ES-I3 (cell line): Measurements from ENCODE around the gene INPP5A.

Experiments used
- H3K36me3 ChIP-seq: 2 replicates; pipeline ENCODE4 v1.6.1; 2013; ENCODE audit warnings: mild to moderate bottlenecking, low read length, control low read depth, moderate library complexity; ENCODE audit not compliant: insufficient read depth
- H3K4me1 ChIP-seq: 2 replicates; pipeline ENCODE4 v1.6.1; 2013; ENCODE audit warnings: mild to moderate bottlenecking, control low read depth, low read length; ENCODE audit not compliant: insufficient read depth
- H3K9ac ChIP-seq: 2 replicates; pipeline ENCODE4 v1.6.1; 2013; ENCODE audit warnings: low read depth, mild to moderate bottlenecking, low read length, moderate library complexity
- H3K9me3 ChIP-seq: 2 replicates; pipeline ENCODE4 v1.6.1; 2013; ENCODE audit warnings: mild to moderate bottlenecking, low read length, moderate library complexity; ENCODE audit not compliant: control insufficient read depth, insufficient read depth

INPP5A gene

GRCh38 chr10:132744839-132745238 lies 207.3 kb downstream of the INPP5A start:
- H3K9ac ChIP-seq = no peak overlapping the region
- no peaks in the 10 kb centered on the region; the same call in 1 of the 2 replicates for H3K9me3 ChIP-seq
- H3K36me3 ChIP-seq = no peaks in the 10 kb centered on the region
- H3K4me1 ChIP-seq = peaks cover 11% of the 10 kb centered on the region; the same call in 1 of the 2 replicates

- H3K9ac ChIP-seq = no peak overlapping the region
- H3K4me1 ChIP-seq = peaks cover 11% of the 10 kb centered on the region; the same call in 1 of the 2 replicates
- no peaks in the 10 kb centered on the region for H3K36me3 ChIP-seq
- H3K9me3 ChIP-seq = no peaks in the 10 kb centered on the region; the same call in 1 of the 2 replicates
These were observed 207.9 kb downstream of the INPP5A start for GRCh38 chr10:132745511-132745910.

- no peaks in the 10 kb centered on the region; the same call in 1 of the 2 replicates for H3K9me3 ChIP-seq
- peaks cover 11% of the 10 kb centered on the region; the same call in 1 of the 2 replicates for H3K4me1 ChIP-seq
- no peaks in the 10 kb centered on the region for H3K36me3 ChIP-seq
- H3K9ac ChIP-seq = no peak overlapping the region
These were observed 208.4 kb downstream of the INPP5A start for GRCh38 chr10:132745971-132746370.

- Histone ChIP-seq H3K36me3 (no peaks in the 10 kb centered on the region), H3K9ac (no peak overlapping the region), H3K9me3 (no peaks in the 10 kb centered on the region; the same call in 1 of the 2 replicates)
These were observed 208.8 kb downstream of the INPP5A start for GRCh38 chr10:132746386-132746785.

GRCh38 chr10:132746801-132747625 lies 209.4 kb downstream of the INPP5A start:
- H3K9ac ChIP-seq = no peak overlapping the region
- H3K36me3 ChIP-seq = no peaks in the 10 kb centered on the region
- H3K9me3 ChIP-seq = no peaks in the 10 kb centered on the region; the same call in 1 of the 2 replicates
- H3K4me1 ChIP-seq = peaks cover 11% of the 10 kb centered on the region; the same call in 1 of the 2 replicates

More at GRCh38 chr10:132746386-132746785, 208.8 kb downstream of the INPP5A start:
- peaks cover 11% of the 10 kb centered on the region; the same call in 1 of the 2 replicates for H3K4me1 ChIP-seq

GRCh38 chr10:132748135-132748534 lies 210.5 kb downstream of the INPP5A start:
- H3K9me3 ChIP-seq = no peaks in the 10 kb centered on the region; the same call in 1 of the 2 replicates
- H3K9ac ChIP-seq = no peak overlapping the region
- H3K4me1 ChIP-seq = peaks cover 11% of the 10 kb centered on the region; the same call in 1 of the 2 replicates
- no peaks in the 10 kb centered on the region for H3K36me3 ChIP-seq

- no peaks in the 10 kb centered on the region for H3K36me3 ChIP-seq
- H3K9me3 ChIP-seq = no peaks in the 10 kb centered on the region; the same call in 1 of the 2 replicates
- H3K4me1 ChIP-seq = peaks cover 7% of the 10 kb centered on the region; the same call in 1 of the 2 replicates
- no peak overlapping the region for H3K9ac ChIP-seq
These were observed 211.2 kb downstream of the INPP5A start for GRCh38 chr10:132748545-132749370.

GRCh38 chr10:132749371-132749795 lies 211.8 kb downstream of the INPP5A start:
- Histone ChIP-seq H3K36me3 (no peaks in the 10 kb centered on the region), H3K4me1 (peaks cover 7% of the 10 kb centered on the region; the same call in 1 of the 2 replicates), H3K9me3 (no peaks in the 10 kb centered on the region; the same call in 1 of the 2 replicates), H3K9ac (no peak overlapping the region)

GRCh38 chr10:132750936-132751335 lies 213.3 kb downstream of the INPP5A start:
- H3K36me3 ChIP-seq = no peaks in the 10 kb centered on the region; the same call in 1 of the 2 replicates
- H3K4me1 ChIP-seq = peaks cover 7% of the 10 kb centered on the region; the same call in 1 of the 2 replicates
- H3K9ac ChIP-seq = no peak overlapping the region
- peaks cover 2% of the 10 kb centered on the region; the same call in 1 of the 2 replicates for H3K9me3 ChIP-seq

- Histone ChIP-seq H3K36me3 (no peaks in the 10 kb centered on the region; the same call in 1 of the 2 replicates), H3K9me3 (peaks cover 3% of the 10 kb centered on the region), H3K4me1 (no peaks in the 10 kb centered on the region), H3K9ac (no peak overlapping the region)
These were observed 214.8 kb downstream of the INPP5A start for GRCh38 chr10:132752378-132752777.

GRCh38 chr10:132752961-132753360 lies 215.4 kb downstream of the INPP5A start:
- Histone ChIP-seq H3K36me3 (no peaks in the 10 kb centered on the region; the same call in 1 of the 2 replicates), H3K9me3 (peaks cover 3% of the 10 kb centered on the region), H3K9ac (no peak overlapping the region), H3K4me1 (no peaks in the 10 kb centered on the region)

- Histone ChIP-seq H3K4me1 (no peaks in the 10 kb centered on the region), H3K9me3 (peaks cover 3% of the 10 kb centered on the region), H3K9ac (no peak overlapping the region), H3K36me3 (no peaks in the 10 kb centered on the region; the same call in 1 of the 2 replicates)
These were observed 216.0 kb downstream of the INPP5A start for GRCh38 chr10:132753596-132753995.

- peaks cover 3% of the 10 kb centered on the region for H3K9me3 ChIP-seq
- no peak overlapping the region for H3K9ac ChIP-seq
- no peaks in the 10 kb centered on the region; the same call in 1 of the 2 replicates for H3K36me3 ChIP-seq
- H3K4me1 ChIP-seq = no peaks in the 10 kb centered on the region
These were observed 216.5 kb downstream of the INPP5A start for GRCh38 chr10:132754071-132754470.

GRCh38 chr10:132755166-132755711 lies 217.7 kb downstream of the INPP5A start:
- H3K36me3 ChIP-seq = no peaks in the 10 kb centered on the region; the same call in 1 of the 2 replicates
- peaks cover 3% of the 10 kb centered on the region for H3K9me3 ChIP-seq
- H3K9ac ChIP-seq = no peak overlapping the region
- H3K4me1 ChIP-seq = no peaks in the 10 kb centered on the region
